Measurements from ENCODE around the gene TBCK. TPM values are rescaled to one million over a fixed set of nuclear protein-coding genes. Genes with fewer than 3 reads are reported as not detected.

Gene TBCK
- total RNA-seq, 1 donor from 2014 or later = 77.8 TPM

- Mint-ChIP-seq H3K36me3 (ENCODE audit: insufficient read depth) (no peaks in the 10 kb centered on the region), H3K27me3 (no peaks in the 10 kb centered on the region), H3K4me3 (ENCODE audit: low read depth) (no peak overlapping the region), H3K27ac (no peak overlapping the region), H3K4me1 (ENCODE audit: low read depth) (peaks cover 14% of the 10 kb centered on the region), H3K9me3 (ENCODE audit: low read depth) (peaks cover 18% of the 10 kb centered on the region)
- TF ChIP-seq CTCF (IDR thresholded peaks at IDR 0.05; ENCODE audit: unreplicated experiment) = no peak
- DNase-seq (ENCODE audit: low spot score, unreplicated experiment) = no peak
Measured at GRCh38 chr4:106035204-106035603, 280.8 kb downstream of the TBCK start.

GRCh38 chr4:106034751-106035150 lies 281.3 kb downstream of the TBCK start:
- no peak for TF ChIP-seq CTCF (IDR thresholded peaks at IDR 0.05; ENCODE audit: unreplicated experiment)
- H3K9me3 Mint-ChIP-seq (ENCODE audit: low read depth) = peaks cover 23% of the 10 kb centered on the region
- no peaks in the 10 kb centered on the region for H3K27me3 Mint-ChIP-seq
- H3K36me3 Mint-ChIP-seq (ENCODE audit: insufficient read depth) = no peaks in the 10 kb centered on the region
- no peak overlapping the region for H3K4me3 Mint-ChIP-seq (ENCODE audit: low read depth)
- H3K27ac Mint-ChIP-seq = no peak overlapping the region
- DNase-seq (ENCODE audit: low spot score, unreplicated experiment) = no peak
- H3K4me1 Mint-ChIP-seq (ENCODE audit: low read depth) = peaks cover 14% of the 10 kb centered on the region

- no peaks in the 10 kb centered on the region for H3K27me3 Mint-ChIP-seq
- TF ChIP-seq CTCF (IDR thresholded peaks at IDR 0.05; ENCODE audit: unreplicated experiment) = no peak
- H3K4me3 Mint-ChIP-seq (ENCODE audit: low read depth) = no peak overlapping the region
- no peak for DNase-seq (ENCODE audit: low spot score, unreplicated experiment)
- peaks cover 14% of the 10 kb centered on the region for H3K4me1 Mint-ChIP-seq (ENCODE audit: low read depth)
- no peaks in the 10 kb centered on the region for H3K36me3 Mint-ChIP-seq (ENCODE audit: insufficient read depth)
- no peak overlapping the region for H3K27ac Mint-ChIP-seq
- H3K9me3 Mint-ChIP-seq (ENCODE audit: low read depth) = peaks cover 23% of the 10 kb centered on the region
Measured at GRCh38 chr4:106034220-106034619, 281.8 kb downstream of the TBCK start.

- Mint-ChIP-seq H3K4me1 (ENCODE audit: low read depth) (peaks cover 14% of the 10 kb centered on the region), H3K27me3 (no peaks in the 10 kb centered on the region), H3K27ac (no peak overlapping the region), H3K9me3 (ENCODE audit: low read depth) (peaks cover 23% of the 10 kb centered on the region), H3K4me3 (ENCODE audit: low read depth) (no peak overlapping the region), H3K36me3 (ENCODE audit: insufficient read depth) (no peaks in the 10 kb centered on the region)
- DNase-seq (ENCODE audit: low spot score, unreplicated experiment) = no peak
- no peak for TF ChIP-seq CTCF (IDR thresholded peaks at IDR 0.05; ENCODE audit: unreplicated experiment)
Measured at GRCh38 chr4:106033469-106033868, 282.5 kb downstream of the TBCK start.

- DNase-seq (ENCODE audit: low spot score, unreplicated experiment) = no peak
- Mint-ChIP-seq H3K27me3 (no peaks in the 10 kb centered on the region), H3K9me3 (ENCODE audit: low read depth) (peaks cover 23% of the 10 kb centered on the region), H3K4me3 (ENCODE audit: low read depth) (no peak overlapping the region), H3K36me3 (ENCODE audit: insufficient read depth) (no peaks in the 10 kb centered on the region), H3K4me1 (ENCODE audit: low read depth) (peaks cover 13% of the 10 kb centered on the region), H3K27ac (no peak overlapping the region)
- no peak for TF ChIP-seq CTCF (IDR thresholded peaks at IDR 0.05; ENCODE audit: unreplicated experiment)
Measured at GRCh38 chr4:106032851-106033286, 283.1 kb downstream of the TBCK start.

All from progenitor cell of endocrine pancreas (in vitro differentiated cells).